Retina (tissue), 1 donor: ENCODE results near the gene TTLL11.

Experiments used
- DNase-seq: peaks from one replicate; pipeline ENCODE4 v3.0.0-alpha.2; 2016

TTLL11 gene

GRCh38 chr9:122109035-122109813 is 16.1 kb upstream of the TTLL11 start:
- DNase-seq: no peak

- no peak for DNase-seq
These were observed 14.2 kb upstream of the TTLL11 start for GRCh38 chr9:122107291-122107805.

DNA sequence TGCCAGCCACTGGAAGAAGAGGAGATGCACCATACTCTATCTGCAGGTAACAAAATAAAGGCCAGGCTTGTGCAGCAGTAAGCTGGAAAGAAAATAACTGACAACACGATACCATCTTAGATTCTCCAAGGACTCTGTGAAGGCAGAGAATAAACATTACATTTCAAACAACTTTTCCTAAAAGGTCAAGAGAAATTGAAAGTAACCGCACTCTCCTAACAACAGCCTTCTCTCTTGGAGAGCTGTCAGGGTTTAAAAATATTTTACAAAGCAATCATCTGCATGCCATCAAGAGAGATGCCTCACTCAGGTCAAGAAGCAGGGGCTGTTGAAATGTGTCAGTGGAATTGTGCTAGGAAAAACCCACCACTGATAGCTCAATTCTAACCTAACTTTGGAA is 13.5 kb upstream of the TTLL11 start:
- no peak for DNase-seq

DNA sequence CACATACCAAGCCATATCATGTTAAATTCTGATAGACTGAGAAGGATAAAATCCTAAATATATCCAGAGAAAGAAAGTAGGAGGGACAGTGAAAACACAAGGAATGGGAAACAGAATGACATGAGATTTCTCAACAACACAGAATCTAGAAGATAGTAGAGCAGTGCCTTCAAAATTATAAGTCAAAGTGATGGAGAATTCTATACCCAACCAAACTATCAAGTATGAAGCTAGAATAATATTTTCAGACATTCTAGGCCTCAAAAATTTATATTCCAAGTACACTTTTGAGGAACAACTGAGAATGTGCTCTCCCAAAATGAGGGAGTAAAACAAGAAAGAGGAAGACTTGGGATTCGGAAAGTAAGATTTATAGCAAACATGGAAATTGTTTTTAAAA is 10.9 kb upstream of the TTLL11 start:
- DNase-seq: no peak

DNA sequence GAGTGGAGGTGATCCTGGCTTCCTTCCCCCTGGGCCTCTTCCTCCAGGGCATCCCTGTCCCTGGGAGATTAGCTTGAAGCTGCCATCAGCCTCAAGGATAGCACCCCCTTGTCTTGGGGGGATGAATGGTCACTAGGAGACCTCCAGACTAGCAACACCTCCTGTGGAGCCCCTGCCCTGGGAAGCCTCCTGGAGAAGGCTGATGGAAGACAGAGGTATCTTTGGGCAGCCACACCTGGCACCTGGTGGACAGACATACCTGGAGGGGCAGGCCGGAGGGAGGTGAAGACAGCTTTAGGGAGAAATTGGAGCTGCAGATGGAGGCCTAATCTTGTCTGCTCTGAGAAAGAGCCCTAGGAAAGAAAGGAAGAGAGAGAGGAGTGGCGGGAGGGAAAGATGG is 9.0 kb upstream of the TTLL11 start:
- DNase-seq: no peak

DNA sequence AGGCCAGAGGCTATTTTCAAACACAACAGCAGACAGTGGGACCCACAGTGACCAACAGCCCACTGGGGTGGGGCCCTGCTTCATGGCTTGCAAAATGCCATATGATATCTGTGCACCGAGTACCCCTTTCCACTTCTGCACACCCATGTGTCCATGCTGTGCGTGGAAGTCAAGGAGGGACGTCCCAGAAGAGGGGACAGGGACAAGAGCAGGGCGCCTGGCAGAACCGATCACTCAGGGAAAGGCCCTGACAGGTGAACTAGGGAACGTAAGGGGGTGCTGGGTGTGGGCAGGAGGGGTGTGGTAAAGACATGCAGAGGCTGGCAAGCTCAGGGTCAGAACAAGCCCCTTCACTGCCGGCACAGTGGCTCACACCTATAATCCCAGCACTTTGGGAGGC is 7.6 kb upstream of the TTLL11 start:
- no peak for DNase-seq

DNA sequence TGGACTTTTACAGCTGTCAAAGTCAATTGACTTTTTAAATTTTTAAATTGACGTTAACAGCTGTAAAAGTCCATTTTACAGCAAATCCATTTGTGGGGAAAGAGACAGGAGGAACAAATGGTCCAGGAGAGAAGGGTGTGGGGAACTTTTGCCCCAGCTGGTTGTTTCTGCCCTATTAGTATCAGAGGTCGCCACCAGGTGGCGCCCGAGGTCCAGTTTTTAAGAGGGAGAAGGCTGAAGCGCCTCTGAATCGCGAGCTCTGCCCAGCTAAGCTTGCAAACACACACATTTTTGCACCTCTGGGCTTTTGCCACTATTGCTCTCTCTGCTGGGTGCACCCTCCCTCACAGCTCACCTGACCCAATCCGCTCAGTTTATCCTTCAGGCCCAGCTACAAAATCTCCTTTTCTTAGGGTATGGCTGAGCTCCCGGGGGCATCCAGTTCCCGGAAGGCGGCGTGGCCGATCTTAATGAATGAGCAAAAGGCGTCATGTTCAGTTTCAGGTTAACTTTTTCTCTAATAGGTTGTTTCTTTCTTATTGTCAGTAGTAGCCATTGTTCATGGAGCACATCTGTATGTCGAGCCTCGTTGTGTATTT is 6.3 kb upstream of the TTLL11 start:
- peak; percentile 85 for DNase-seq

DNA sequence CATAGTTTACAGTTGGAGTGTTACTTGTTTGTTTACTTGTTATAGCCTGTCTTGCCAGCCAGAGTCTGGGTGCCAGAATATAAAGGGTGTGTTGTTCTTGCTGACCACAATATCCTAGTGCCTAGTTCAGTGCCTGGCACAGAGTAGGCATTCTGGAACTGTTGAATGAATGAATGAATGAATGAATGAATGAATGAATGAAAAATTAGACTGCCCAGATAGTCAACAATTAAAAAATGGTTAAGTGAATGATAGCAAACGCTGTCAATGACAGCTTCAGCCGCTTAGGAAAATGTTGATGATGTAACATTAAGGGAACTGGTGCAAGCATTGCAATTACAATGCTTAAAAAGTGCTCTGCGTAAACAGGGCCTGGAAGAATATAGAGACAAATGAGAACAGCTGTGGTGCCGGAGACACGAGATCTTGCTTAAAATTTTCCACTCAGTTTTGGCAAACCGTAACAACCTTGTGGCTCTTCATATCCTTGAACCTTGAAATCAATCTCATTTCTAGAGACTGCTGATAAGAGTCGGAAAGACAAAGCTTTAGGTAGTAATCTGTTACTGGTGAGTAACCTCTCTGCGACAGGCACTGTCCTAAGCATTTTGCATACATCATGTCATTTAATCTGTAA is 4.7 kb upstream of the TTLL11 start:
- DNase-seq: no peak

GRCh38 chr9:122096620-122097415 is 3.7 kb upstream of the TTLL11 start:
- DNase-seq: no peak

GRCh38 chr9:122095010-122095767 is 2.1 kb upstream of the TTLL11 start:
- DNase-seq: peak; percentile 65

DNA sequence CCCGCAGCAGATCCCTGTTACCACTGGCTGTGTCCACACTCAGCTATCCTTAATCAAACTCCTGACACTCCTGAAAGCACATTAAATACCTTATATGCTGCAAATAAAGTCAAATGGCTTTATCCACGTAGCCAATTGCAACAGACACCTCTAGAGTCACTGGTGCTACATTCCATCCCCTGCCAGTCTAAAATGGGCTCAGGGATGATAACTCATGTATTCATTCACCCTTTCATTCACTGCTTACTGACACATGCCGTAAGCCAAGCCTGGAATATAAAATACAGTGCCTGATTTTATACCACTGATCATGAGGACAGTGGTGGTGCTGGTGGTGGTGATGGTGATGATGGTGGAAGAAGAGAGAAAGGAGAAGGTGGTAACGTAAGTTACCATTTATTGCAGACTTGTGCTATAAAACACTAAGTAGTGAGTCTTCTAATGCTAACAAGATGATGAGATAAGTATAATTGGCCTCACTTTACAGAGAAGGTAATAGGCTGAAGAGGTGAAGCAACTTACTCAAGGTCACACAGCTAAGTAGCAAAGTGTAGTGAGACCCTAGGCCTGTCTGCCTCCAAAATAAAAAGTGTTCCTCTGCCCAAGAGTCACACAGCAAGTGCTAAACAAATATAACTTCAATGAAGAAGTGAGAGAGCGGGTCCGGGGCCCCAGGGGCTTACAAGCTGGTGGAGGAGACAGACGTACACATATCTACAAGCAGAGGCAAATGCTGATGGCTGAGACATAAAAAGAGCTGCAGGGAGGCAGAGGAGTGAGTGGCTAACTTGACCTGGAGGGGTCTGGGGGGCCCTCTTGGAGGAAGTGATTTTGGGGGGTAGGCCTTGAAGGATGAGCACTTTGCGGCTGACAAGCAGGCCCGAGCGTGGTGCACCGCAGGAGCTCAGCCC is 1.2 kb downstream of the TTLL11 start:
- peak; percentile 16 for DNase-seq

DNA sequence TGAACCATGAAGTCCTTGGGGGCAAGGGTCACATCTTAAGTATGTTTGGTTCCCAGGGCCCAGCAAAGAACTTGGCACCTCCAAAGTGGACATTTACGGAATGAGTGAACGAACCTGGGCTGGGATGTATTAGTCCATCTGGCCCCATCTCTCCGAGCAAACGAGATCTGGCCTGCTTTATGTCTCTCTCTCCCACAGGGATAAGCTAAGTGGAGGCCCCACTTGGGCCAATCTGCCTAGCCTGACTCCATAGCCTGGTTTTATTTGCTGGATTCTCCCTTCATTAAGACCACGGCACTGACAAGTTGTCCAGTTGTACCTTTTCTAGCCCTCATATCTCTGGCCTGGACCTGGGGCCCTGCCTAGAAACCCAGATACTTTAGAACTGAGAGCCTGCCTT is 2.1 kb downstream of the TTLL11 start:
- no peak for DNase-seq

DNA sequence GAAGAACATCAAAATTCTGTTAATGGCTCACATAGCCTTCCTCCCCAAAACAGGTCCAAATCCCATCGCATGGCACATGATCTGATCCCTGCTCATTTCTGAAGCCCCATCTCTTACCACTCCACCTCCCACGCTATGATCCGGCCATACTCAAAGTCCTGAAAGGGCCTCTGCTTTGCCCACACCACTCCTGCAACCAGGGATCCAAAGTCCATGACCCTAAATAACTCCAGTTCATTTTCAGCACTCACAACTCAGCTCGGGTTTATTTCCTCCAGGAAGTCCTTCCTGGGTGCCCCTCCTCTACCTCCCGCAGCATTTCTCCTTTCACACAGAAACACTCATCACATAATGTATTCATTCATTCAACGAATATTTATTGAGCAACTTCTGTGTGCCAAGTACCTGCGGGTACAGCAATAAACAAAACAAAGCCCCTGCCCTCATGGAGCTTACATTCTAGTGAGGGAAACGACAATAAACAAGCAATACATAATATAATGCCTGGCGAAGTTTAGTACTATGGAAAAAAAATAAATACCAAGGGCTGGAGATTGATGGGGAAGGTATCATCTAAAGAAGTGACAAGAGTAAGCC is 2.7 kb downstream of the TTLL11 start:
- DNase-seq: no peak

- DNase-seq: no peak
These were observed 4.0 kb downstream of the TTLL11 start for GRCh38 chr9:122088880-122089706.

DNA sequence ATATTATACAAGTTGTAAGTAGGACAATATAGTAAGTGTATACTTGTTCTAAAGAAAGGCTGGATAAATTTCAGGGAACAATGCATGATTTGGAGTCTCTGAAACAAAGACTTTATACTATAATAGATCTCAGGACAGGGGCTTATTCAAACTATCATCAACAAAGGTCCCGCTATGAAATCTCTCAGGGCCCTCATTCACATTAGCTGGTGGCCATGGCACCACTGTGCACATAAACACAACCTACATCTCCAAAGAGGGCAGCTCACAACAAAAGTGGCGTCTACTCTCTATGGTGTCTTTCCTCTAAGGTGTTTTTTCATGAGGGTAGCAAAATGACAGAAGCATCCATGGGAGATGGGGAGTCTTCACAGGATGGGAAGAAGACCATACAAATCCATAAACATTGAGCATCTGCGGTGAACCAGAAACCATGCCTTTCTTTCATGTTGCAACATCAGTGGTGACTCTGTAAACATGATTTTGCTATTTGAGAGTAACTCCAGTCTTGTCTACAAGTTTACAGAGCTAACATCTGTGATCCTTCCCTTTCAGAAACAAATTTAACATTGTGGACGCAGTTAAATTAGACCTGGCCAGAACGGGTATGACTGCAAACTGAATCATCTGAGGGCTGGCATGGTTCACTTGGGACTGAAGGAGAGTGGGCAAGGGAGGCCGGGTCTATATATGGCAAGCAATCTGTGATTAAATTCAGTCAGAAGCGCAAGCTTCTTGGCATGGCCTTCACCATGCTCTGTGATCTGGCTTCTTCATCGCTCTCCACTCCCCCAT is 5.5 kb downstream of the TTLL11 start:
- no peak for DNase-seq

- no peak for DNase-seq
These were observed 6.2 kb downstream of the TTLL11 start for GRCh38 chr9:122086873-122087272.

DNA sequence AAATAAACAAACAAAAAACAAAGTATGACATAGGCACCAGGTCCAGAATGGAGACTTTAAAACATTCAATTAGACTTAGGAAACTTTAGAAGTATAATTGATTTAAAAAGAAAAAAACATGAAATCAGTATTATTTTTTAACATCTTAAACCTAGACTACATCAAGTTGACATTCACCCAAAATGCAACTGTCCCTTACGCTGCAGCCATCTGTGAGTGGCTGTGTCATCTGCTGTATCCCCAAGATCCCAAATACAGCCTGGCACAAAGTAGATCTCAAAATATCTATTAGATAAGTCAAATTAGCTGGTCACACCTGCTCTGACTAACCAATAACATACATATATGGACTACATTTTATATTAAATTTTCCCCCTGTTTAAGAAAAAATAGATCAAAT is 7.8 kb downstream of the TTLL11 start:
- DNase-seq: no peak

GRCh38 chr9:122084026-122084675 is 9.0 kb downstream of the TTLL11 start:
- peak; percentile 19 for DNase-seq

GRCh38 chr9:122080986-122081385 is 12.1 kb downstream of the TTLL11 start:
- DNase-seq: no peak
